SH-SY5Y (cell line): Measurements from ENCODE around the gene CDC25B.

Experiments used
- GATA2 ChIP-seq: IDR thresholded peaks from 2 replicates; pipeline ENCODE4 v1.6.1; 2011; ENCODE audit warnings: mild to moderate bottlenecking, low read depth, low read length
- GATA3 ChIP-seq: IDR thresholded peaks from 2 replicates; pipeline ENCODE4 v1.6.1; 2011; ENCODE audit warnings: low read depth, mild to moderate bottlenecking, low read length, moderate library complexity

DNA sequence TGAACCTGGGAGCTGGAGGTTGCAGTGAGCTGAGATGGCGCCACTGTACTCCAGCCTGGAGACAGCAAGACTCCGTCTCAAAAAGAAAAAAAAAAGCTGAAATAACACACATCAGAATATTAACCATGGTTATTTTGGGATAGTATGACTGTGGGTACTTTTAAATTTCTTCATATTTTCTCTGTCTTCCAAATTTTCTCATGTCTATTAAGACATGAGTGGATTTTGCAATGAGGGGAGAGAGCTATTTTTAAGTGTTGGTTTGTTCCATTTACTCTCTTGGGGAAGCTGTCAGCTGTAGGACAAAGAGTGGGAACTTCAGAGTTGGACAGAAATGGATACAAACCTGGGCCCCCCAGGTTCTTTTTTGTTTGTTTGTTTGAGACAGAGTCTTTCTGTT, 38.8 kb upstream of the CDC25B start:
- no peak for TF ChIP-seq GATA3
- TF ChIP-seq GATA2 = no peak
